Left ventricle myocardium inferior (tissue), 1 donor: ENCODE data around the gene GOT2. TPM values are rescaled to one million over a fixed set of nuclear protein-coding genes. Genes with fewer than 3 reads are reported as not detected.
"Not testable (repeated sequence)": the region's sequence is repeated elsewhere in the genome, so short reads cannot be mapped to it uniquely, and the experiment has no call there.

Experiments used
- DNase-seq: peaks from one replicate; pipeline ENCODE4 v3.0.0-alpha.2; 2020
- H3K27ac ChIP-seq: fragments of 200-600 bp; replicated peaks from 2 replicates; pipeline ENCODE4 v1.8.0; 2021
- H3K27me3 ChIP-seq: fragments of 200-600 bp; 2 replicates; pipeline ENCODE4 v1.8.0; 2021; ENCODE audit warnings: low read depth
- H3K36me3 ChIP-seq: fragments of 200-600 bp; 2 replicates; pipeline ENCODE4 v1.8.0; 2021
- H3K4me1 ChIP-seq: fragments of 200-600 bp; 2 replicates; pipeline ENCODE4 v1.8.0; 2021
- H3K4me3 ChIP-seq: fragments of 200-600 bp; 2 replicates; pipeline ENCODE4 v1.8.0; 2021; ENCODE audit warnings: mild to moderate bottlenecking, moderate library complexity
- H3K9me3 ChIP-seq: fragments of 200-600 bp; replicated peaks from 2 replicates; pipeline ENCODE4 v1.8.0; 2021
- CTCF ChIP-seq: fragments of 200-600 bp; IDR thresholded peaks from 2 replicates; pipeline ENCODE4 v1.8.0; 2021; ENCODE audit warnings: antibody characterized with exemption, mild to moderate bottlenecking, borderline replicate concordance
- intact Hi-C: fragments of 100-400 bp; cut with micrococcal nuclease; formaldehyde crosslinking; loops from one replicate; pipeline ENCODE4 v1.11.0; 2022
- total RNA-seq: library from RNA; stranded (reverse); fragmentation: NEBNext Ultra II Directional; extraction: Animal tissue kit (Norgen Biotek cat#: 25700); gene quantifications from one replicate; pipeline ENCODE4 v1.2.1, GENCODE V29; 2021
- donor health status: DM: no; HTN: yes; CAD: no; lungs with severe emphysema.

The GOT2 gene
- total RNA-seq, 1 donor from 2014 or later, result 569 TPM

- Histone ChIP-seq H3K4me1 (no peaks in the 10 kb centered on the region), H3K9me3 (no peaks in the 10 kb centered on the region), H3K4me3 (no peak overlapping the region), H3K27me3 (no peaks in the 10 kb centered on the region), H3K27ac (no peak overlapping the region), H3K36me3 (no peaks in the 10 kb centered on the region)
- no peak for TF ChIP-seq CTCF
- intact Hi-C loops, result no loop called here
- DNase-seq, result no peak
These were observed 7.0 kb upstream of the GOT2 start for GRCh38 chr16:58741166-58741565.

- Histone ChIP-seq H3K4me1 (peaks cover 10% of the 10 kb centered on the region), H3K27me3 (no peaks in the 10 kb centered on the region), H3K4me3 (no peak overlapping the region), H3K36me3 (no peaks in the 10 kb centered on the region), H3K27ac (no peak overlapping the region), H3K9me3 (no peaks in the 10 kb centered on the region)
- DNase-seq, result no peak
- no peak for TF ChIP-seq CTCF
- intact Hi-C loops, result no loop called here
These were observed 4.7 kb upstream of the GOT2 start for GRCh38 chr16:58738672-58739296.

- intact Hi-C loops, H3K4me3 ChIP-seq, H3K27ac ChIP-seq, DNase-seq, H3K36me3 ChIP-seq, H3K9me3 ChIP-seq, H3K27me3 ChIP-seq: not testable (repeated sequence)
- H3K4me1 ChIP-seq, result peaks cover 34% of the 10 kb centered on the region
These were observed 2.2 kb upstream of the GOT2 start for GRCh38 chr16:58736341-58736740.

- Histone ChIP-seq H3K27me3 (no peaks in the 10 kb centered on the region), H3K9me3 (no peaks in the 10 kb centered on the region), H3K4me1 (peaks cover 54% of the 10 kb centered on the region), H3K27ac (peak overlapping the region; percentile 93), H3K36me3 (no peaks in the 10 kb centered on the region), H3K4me3 (peak overlapping the region; percentile 92)
- TF ChIP-seq CTCF, result peak; percentile 15
- no peak for DNase-seq
- intact Hi-C loops, result no loop called here
These were observed 307 bp upstream of the GOT2 start for GRCh38 chr16:58734459-58734787.

GRCh38 chr16:58733248-58733670 lies 857 bp downstream of the GOT2 start:
- DNase-seq, result no peak
- peaks cover 62% of the 10 kb centered on the region for H3K4me1 ChIP-seq
- TF ChIP-seq CTCF, result no peak
- H3K36me3 ChIP-seq, result no peaks in the 10 kb centered on the region
- peak overlapping the region; percentile 92 for H3K4me3 ChIP-seq
- no peaks in the 10 kb centered on the region for H3K9me3 ChIP-seq
- intact Hi-C loops, result no loop called here
- H3K27ac ChIP-seq, result peak overlapping the region; percentile 93
- H3K27me3 ChIP-seq, result no peaks in the 10 kb centered on the region

GRCh38 chr16:58732545-58733247 lies 1.4 kb downstream of the GOT2 start:
- intact Hi-C loops, result no loop called here
- H3K4me3 ChIP-seq, result peak overlapping the region; percentile 92
- TF ChIP-seq CTCF, result no peak
- H3K36me3 ChIP-seq, result no peaks in the 10 kb centered on the region
- H3K27me3 ChIP-seq, result no peaks in the 10 kb centered on the region
- no peaks in the 10 kb centered on the region for H3K9me3 ChIP-seq
- DNase-seq, result no peak
- H3K27ac ChIP-seq, result peak overlapping the region; percentile 93
- peaks cover 67% of the 10 kb centered on the region for H3K4me1 ChIP-seq
